ENCODE data around the gene PGS1.

Gene PGS1

GRCh38 chr17:78362232-78362631 is 16.2 kb upstream of the PGS1 start:
- FAIRE-seq: no peak
- DNase-seq (ENCODE audit: insufficient read length, low spot score): no peak

GRCh38 chr17:78362671-78363070 is 15.8 kb upstream of the PGS1 start:
- DNase-seq (ENCODE audit: insufficient read length, low spot score) (no peak), FAIRE-seq (no peak)

GRCh38 chr17:78364436-78365281 is 13.8 kb upstream of the PGS1 start:
- no peak for DNase-seq (ENCODE audit: insufficient read length, low spot score)
- no peak for FAIRE-seq

- FAIRE-seq: no peak
- DNase-seq (ENCODE audit: insufficient read length, low spot score): peak; percentile 80
Observed at GRCh38 chr17:78365561-78366108, 12.8 kb upstream of the PGS1 start.

- DNase-seq (ENCODE audit: insufficient read length, low spot score) (no peak), FAIRE-seq (peak; percentile 52)
Observed at GRCh38 chr17:78366109-78366848, 12.2 kb upstream of the PGS1 start.

- FAIRE-seq (no peak), DNase-seq (ENCODE audit: insufficient read length, low spot score) (no peak)
Observed at GRCh38 chr17:78367193-78367592, 11.3 kb upstream of the PGS1 start.

- no peak for FAIRE-seq
Observed at GRCh38 chr17:78368348-78368747, 10.1 kb upstream of the PGS1 start.

GRCh38 chr17:78368854-78369495 is 9.5 kb upstream of the PGS1 start:
- DNase-seq (ENCODE audit: insufficient read length, low spot score): no peak
- FAIRE-seq: no peak

More at GRCh38 chr17:78368348-78368747, 10.1 kb upstream of the PGS1 start:
- no peak for DNase-seq (ENCODE audit: insufficient read length, low spot score)

- FAIRE-seq: no peak
- no peak for DNase-seq (ENCODE audit: insufficient read length, low spot score)
Observed at GRCh38 chr17:78369791-78370381, 8.6 kb upstream of the PGS1 start.

- no peak for FAIRE-seq
- no peak for DNase-seq (ENCODE audit: insufficient read length, low spot score)
Observed at GRCh38 chr17:78371056-78371455, 7.4 kb upstream of the PGS1 start.

GRCh38 chr17:78372841-78373240 is 5.6 kb upstream of the PGS1 start:
- no peak for DNase-seq (ENCODE audit: insufficient read length, low spot score)
- no peak for FAIRE-seq

- no peak for FAIRE-seq
Observed at GRCh38 chr17:78374189-78374588, 4.3 kb upstream of the PGS1 start.

GRCh38 chr17:78374631-78375274 is 3.7 kb upstream of the PGS1 start:
- DNase-seq (ENCODE audit: insufficient read length, low spot score) (peak; percentile 74), FAIRE-seq (peak; percentile 60)

More at GRCh38 chr17:78374189-78374588, 4.3 kb upstream of the PGS1 start:
- no peak for DNase-seq (ENCODE audit: insufficient read length, low spot score)

- DNase-seq (ENCODE audit: insufficient read length, low spot score) (no peak), FAIRE-seq (peak; percentile 36)
Observed at GRCh38 chr17:78375401-78376151, 2.9 kb upstream of the PGS1 start.

GRCh38 chr17:78376161-78376560 is 2.3 kb upstream of the PGS1 start:
- DNase-seq (ENCODE audit: insufficient read length, low spot score) (no peak), FAIRE-seq (no peak)

GRCh38 chr17:78377858-78378224 is 608 bp upstream of the PGS1 start:
- DNase-seq (ENCODE audit: insufficient read length, low spot score) (no peak), FAIRE-seq (no peak)

- DNase-seq (ENCODE audit: insufficient read length, low spot score) (no peak), FAIRE-seq (no peak)
Observed at GRCh38 chr17:78379131-78379491, 662 bp downstream of the PGS1 start.

GRCh38 chr17:78380370-78380769 is 1.9 kb downstream of the PGS1 start:
- FAIRE-seq: no peak
- no peak for DNase-seq (ENCODE audit: insufficient read length, low spot score)

GRCh38 chr17:78381601-78382232 is 3.3 kb downstream of the PGS1 start:
- no peak for FAIRE-seq
- DNase-seq (ENCODE audit: insufficient read length, low spot score): no peak

All from HTR-8/SVneo (cell line).